Globus pallidus (tissue), 1 donor: ENCODE results near the gene ASTN1.
"Not testable (repeated sequence)": the region's sequence is repeated elsewhere in the genome, so short reads cannot be mapped to it uniquely, and the experiment has no call there.

Source experiments
- DNase-seq: peaks from one replicate; pipeline ENCODE4 v3.0.0-alpha.2; 2015; ENCODE audit warnings: low spot score

ASTN1 gene

GRCh38 chr1:177106614-177107365 lies 57.7 kb downstream of the ASTN1 start:
- no peak for DNase-seq

DNA sequence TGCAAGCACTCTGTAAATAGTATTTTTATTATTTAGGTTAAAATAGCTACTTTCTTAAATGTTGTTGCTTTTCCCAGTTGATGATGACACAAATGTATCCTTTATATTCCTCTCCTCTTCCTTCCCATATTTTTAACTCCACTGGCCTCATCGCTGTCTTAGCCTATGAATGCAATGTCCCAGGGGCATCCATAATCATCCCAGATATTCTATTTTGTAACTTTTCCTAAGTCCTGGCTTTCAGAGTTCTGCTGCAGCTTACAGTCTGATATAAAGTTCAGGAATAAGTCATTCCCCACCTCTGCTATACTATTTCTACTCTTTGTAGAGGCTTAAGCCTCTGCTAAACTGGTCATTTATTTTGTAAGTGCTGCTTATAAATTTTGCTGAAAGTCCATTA lies 58.3 kb downstream of the ASTN1 start:
- no peak for DNase-seq

DNA sequence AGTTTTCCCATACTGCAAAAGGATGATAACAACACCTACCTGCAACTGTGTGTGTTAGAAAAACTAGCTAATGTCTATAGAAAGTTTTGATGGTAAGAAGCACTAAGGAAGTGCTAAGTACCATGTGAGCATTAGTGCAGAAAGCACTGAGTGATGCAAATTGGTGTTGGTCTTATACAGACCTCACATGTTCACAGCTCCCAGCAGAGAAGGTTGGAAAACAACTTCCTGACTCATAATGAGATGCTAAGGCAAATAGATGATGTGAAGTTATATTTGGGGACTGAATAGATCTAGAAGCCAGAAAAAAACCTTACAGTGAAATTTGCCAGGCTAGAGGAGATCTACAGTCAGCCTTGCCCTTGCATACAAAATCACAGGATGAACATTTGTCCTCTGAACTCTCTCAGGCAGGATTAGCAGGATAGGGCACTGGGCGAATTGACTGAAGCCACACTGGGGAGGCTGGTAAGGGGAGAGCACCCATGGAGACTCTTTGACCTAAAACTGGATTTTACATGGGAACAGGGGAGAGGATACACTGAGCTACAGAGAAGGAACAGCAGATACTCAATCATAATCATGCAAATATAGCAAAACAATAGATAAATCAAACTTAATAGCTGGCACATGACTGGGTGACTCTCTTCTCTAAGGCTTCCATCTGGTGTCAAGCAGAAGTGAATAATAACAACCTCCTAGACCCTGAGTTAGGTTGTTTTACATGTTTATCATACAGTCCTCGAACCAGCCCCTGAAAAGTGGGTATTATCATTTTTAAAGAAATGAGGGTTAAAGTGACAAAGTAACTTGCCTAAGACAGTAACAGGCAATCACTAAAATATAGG lies 61.3 kb downstream of the ASTN1 start:
- DNase-seq: no peak

DNA sequence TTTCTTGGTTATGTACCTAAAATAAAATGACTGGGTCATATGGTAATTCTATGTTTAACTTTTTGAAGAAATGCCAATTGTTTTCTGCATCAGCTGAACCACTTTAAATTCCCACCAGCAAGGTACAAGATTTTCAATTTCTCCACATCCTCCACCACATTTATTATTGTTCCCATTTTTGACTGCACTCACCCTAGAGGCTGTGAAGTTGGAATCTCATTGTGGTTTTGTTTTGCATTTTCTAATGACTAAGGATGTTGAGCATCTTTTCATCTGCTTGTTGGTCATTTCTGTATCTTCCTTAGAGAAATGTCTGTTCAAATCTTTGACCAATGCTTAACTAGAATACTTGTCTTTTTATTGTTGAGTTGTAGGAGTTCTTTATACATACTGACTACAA lies 72.5 kb downstream of the ASTN1 start:
- no peak for DNase-seq

DNA sequence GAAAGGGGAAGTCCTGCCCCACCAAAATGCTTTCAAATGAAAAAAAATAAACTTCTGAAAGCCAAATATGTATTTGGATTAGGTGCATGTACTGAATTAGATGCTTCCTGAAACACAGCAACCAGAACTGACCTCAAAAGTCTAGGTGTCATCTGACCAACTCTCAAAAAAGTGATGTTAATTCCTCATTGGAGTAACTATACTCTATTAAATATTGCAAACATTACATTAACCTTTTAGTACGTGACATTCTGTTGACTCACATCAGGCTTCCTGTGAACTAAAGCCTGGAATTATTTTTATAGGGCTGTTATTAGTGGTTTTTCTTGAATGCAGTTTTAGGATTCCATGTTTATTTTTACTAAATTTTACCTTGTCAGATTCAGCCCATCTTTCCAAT lies 73.5 kb downstream of the ASTN1 start:
- no peak for DNase-seq

DNA sequence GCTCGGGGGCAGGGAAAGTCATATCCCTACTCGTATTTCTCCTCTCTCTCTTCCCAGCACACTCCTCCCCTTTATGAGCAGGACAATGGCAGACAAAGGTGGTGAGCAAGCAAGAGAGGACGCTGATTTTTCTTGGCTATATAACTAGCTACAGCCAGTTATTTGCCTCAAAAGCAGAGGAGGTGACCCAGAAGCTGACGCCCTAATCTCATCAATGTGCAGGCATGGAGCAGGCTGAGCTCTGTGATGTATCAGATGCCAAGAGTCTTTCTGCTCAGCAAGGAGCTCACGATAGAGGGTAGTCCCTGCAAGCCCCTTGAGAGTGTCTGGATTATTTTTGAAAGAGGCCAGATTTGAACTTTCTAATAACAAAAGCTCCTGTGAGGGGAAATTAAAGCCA lies 75.5 kb downstream of the ASTN1 start:
- DNase-seq: no peak

- DNase-seq: no peak
Observed at GRCh38 chr1:177082855-177083693, 81.4 kb downstream of the ASTN1 start.

- DNase-seq: peak; percentile 37
Observed at GRCh38 chr1:177080564-177080963, 83.9 kb downstream of the ASTN1 start.

DNA sequence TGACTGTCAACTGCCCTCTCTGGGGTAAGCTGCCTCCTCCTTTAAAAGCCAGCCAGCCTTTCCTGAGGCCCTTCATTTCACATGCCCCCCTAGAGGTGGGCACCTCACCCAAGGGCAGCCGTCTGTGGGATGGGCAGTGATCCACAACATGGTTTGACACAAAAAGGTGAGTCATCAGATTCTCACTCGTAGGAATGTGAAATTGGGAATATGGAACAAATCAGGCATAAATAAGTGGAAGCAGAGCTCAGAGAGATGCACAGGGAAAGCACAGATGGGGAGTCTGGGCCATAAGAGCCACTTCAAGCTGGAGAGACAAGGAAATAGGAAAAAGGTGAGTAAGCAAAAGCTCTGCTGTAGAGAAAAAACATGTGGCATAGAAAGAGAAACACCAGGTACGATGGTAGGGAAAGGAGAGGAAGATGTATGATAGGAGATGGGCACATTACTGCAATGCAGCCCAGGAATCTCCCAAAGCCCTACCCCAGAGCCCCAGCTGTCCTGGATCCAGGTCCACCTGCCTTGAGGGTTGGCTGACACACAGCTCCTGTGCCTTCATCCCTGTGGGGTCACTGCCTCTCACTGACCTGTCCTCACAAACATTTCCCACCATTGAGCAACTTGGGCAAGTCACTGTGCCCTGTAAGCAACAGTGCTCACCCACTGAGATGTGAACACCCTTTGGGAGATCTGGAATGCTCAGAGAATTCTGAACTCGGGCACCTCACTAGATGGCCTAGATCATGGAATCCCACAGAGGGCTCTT lies 86.6 kb downstream of the ASTN1 start:
- no peak for DNase-seq

GRCh38 chr1:177077006-177077405 lies 87.5 kb downstream of the ASTN1 start:
- DNase-seq: no peak

DNA sequence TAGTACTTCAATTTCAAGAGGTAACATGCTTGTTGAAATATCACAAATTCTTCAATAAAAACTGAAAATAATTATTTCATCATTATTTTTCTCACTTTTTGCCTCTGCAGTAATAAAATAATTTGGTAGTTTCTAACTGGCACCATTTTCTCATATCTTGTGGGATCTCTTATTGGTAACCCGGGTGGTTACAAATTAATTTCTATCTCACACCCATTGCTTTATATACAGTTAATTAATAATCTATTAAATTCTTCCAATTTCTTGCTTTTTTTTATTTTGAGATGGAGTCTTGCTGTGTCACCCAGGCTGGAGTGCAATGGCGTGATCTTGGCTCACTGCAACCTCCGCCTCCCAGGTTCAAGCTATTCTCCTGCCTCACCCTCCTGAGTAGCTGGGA lies 89.7 kb downstream of the ASTN1 start:
- not testable (repeated sequence) for DNase-seq

DNA sequence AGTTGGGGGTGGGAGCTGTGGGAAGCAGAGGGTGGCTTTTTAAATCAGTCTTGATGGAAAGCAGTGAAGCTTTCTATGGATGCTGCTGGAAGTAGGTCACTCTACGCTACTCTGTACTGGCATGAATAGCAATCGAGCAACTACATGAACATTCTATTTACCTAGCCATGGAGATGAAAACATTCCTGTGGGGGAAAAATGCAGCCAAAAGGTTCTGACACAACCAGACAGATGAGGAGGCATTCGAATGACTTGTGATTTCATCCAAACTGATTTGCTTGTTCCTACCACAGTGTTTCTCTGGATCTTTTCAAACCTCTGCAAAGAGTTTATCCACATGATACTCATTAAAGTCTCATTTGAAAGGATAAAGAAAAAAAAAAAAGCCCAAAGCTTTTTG lies 95.0 kb downstream of the ASTN1 start:
- DNase-seq: peak; percentile 11

DNA sequence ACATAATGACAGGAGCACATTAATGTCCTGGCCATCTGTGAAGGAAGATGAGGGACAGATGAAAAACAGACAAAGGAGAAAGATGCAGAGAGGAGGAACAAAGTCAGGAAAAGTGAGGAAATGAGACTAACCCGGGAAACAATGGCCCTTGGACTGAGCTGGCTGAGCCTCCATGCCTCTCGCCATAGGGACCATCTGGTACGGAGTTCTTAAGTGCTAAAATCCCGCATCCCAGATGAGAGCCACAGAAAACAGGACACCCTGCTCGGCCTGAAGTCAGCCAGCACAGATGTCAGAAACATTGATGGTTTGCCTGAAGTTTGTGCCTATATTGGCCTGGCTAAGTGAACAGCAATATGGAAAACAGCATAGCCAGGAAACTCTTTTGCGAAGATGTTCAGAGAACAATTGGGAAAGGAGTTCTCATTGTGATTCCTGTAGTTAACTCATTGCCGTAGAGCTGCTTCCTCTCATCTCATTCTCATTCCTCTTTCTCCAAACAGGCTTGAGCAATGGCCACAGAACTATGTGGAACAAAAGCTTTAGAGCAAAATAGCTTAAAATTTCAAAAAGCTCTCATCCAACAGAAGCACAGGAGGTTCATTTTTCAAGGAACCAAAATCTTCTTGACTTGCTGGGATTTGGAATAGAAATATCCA lies 96.6 kb downstream of the ASTN1 start:
- DNase-seq: no peak

DNA sequence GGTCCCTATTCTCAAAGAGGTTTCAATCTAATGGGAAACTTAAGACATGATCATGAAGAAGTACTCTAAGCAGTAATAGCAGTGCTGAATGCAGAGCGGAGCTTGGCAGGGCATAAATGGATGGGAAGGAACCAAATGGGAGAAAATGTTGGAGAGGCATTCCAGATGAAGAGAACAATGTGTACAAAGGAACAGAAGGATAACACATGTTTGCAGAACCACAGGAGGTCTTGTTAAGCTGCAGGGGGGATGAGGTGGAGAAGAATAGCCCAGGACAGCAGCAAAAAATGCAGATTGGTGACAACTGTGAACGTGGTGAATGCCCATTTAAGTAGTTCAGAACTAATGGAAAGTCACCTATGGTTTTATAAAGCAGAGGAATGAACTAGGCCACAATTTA lies 99.1 kb downstream of the ASTN1 start:
- peak; percentile 5 for DNase-seq

DNA sequence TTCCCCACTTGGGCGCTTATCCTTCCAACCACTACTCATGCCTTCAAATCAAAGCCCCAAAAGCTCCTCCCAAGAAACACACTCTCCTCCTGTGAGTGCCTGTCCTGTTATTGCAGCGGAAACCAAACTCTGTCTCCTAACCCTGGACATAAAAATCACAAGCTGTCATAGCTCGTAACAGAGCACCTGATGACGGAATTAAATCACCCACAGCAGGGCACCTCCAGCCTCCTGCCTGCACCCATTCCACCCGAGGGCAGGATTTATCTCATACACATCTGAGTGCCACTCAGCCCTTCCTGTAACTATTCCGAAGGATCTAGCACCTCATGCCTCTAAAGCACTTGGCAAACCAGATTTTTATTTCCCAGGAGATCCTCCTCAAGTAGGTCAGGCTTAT lies 100.9 kb downstream of the ASTN1 start:
- DNase-seq: no peak

- DNase-seq: no peak
Observed at GRCh38 chr1:177054542-177054941, 110.0 kb downstream of the ASTN1 start.

DNA sequence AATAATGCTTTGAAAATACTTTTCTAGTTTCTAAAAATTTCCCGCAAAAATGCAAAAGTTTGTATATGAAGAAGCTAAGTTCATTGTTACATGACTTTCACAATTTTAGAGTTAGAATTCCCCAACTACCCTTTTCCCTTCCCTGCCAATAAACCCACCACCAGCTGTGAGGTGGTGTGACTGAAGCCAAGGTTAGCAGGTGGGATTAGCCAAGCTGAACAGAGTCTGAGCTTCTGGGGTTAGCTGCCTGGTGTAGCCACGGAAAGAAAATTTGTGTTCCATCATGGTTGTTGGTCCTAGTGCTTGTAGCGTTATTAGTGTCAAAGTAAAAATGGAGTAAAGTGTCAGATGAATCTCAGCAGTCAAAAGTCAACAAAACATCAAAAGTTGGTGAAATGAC lies 110.9 kb downstream of the ASTN1 start:
- no peak for DNase-seq

DNA sequence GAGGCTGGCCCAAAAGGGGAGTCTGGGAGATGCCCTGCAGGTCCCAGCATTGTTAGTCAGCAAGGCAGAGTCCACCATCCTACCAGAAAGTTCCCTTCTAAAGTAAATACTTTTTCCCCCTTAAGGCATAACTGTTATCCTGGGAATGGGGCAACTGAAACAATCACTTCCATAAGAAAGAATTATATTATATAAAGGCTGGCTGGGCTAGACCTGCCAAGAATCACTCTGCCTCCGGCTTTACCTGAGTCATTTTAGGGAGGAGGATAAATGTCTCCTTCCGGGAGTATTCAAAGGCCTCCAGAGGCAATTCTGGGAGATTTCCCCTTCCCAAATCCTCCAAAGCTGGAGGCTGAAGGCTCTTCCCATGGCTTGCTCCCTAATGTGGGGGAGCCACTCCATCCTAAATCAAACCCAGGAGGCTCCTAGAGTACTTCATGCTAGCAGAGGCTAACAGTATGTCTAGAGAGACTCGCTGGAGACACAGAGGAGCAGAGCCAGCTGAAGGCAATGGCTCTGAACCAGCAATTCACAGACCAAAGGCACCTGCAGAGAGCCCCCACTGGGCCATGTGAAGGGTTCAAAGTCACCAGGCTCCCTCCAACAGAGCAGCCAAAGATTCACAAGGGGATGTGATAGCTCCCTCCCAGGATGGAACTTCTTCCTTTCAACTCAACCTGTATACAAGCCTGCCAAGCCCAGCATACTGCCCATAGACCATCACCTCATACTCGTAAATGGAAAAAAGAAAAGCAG lies 116.0 kb downstream of the ASTN1 start:
- no peak for DNase-seq

DNA sequence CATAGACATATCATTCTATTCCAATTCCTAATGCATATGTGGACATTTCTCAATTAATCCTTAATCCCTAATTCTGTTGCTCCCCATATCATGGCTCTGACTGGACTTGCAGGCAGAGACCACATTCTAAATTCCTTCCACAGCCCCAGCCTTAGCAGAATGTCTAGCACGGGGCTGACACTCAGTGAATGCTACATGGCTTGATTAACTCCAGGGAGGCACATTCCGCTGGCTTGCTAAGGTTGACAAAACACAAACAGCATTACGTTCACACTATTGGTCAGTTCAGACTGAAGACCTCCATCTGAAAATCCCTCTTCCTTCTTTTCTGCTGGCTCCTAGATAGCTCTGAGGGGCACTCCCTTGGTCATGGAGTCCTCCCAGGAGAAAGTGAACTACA lies 119.4 kb downstream of the ASTN1 start:
- DNase-seq: no peak

- no peak for DNase-seq
Observed at GRCh38 chr1:177044390-177044789, 120.1 kb downstream of the ASTN1 start.
